GM12878 (cell line): ENCODE results near the gene LAS1L. TPM values are rescaled to one million over a fixed set of nuclear protein-coding genes. Genes with fewer than 3 reads are reported as not detected.

Experiments used
- CHD1 ChIP-seq: IDR thresholded peaks from 2 replicates; pipeline ENCODE4 v1.6.1; 2012; ENCODE audit warnings: low read depth, low read length, improper control_type of control experiment
- FOXK2 ChIP-seq: fragments of 450-650 bp; IDR thresholded peaks from 2 replicates; pipeline ENCODE4 v1.6.1; 2017; ENCODE audit warnings: mild to moderate bottlenecking, moderate library complexity
- GATAD2B ChIP-seq: fragments of 450-650 bp; conservative IDR thresholded peaks from 2 replicates; pipeline ENCODE4 v1.6.1; 2017; ENCODE audit warnings: low read depth, mild to moderate bottlenecking, moderate library complexity
- HDGF ChIP-seq: fragments of 450-650 bp; IDR thresholded peaks from 2 replicates; pipeline ENCODE4 v1.6.1; 2016; ENCODE audit warnings: antibody characterized with exemption
- IKZF2 ChIP-seq, 2 experiments: fragments of 450-650 bp; IDR thresholded peaks; 2 replicates each; pipeline ENCODE4 v1.6.1; 2017; ENCODE audit warnings: mild to moderate bottlenecking in 2 of 2, moderate library complexity in 2 of 2
- IRF4 ChIP-seq: IDR thresholded peaks from 2 replicates; pipeline ENCODE4 v1.6.1; 2011; ENCODE audit warnings: low read depth, low read length
- MEF2A ChIP-seq: IDR thresholded peaks from 2 replicates; pipeline ENCODE4 v1.6.1; 2011; ENCODE audit warnings: low read depth, mild to moderate bottlenecking, low read length, moderate library complexity; ENCODE audit not compliant: insufficient read depth
- SMAD5 ChIP-seq: IDR thresholded peaks from 2 replicates; pipeline ENCODE4 v1.6.1; 2016; ENCODE audit warnings: antibody characterized with exemption, low read depth
- ZNF207 ChIP-seq: fragments of 450-650 bp; IDR thresholded peaks from 2 replicates; pipeline ENCODE4 v1.6.1; 2014; ENCODE audit warnings: antibody characterized with exemption, mild to moderate bottlenecking, borderline replicate concordance
- polyA plus RNA-seq, 11 experiments: library from polyadenylated mRNA; depleted of rRNA in 4 of 11; unstranded in 6 of 11; stranded (reverse) in 5 of 11; fragments of >200 nt; fragmentation: Nextera tagmentation in 4 of 11; fragmentation: Illumina TruSeq in 1 of 11; extraction: Ambion mirVana in 4 of 11; extraction: Trizol in 1 of 11; gene quantifications; 1 replicate in 1 of 11; 2 replicates in 10 of 11; pipeline versions ENCODE4 v1.2.1 to v1.2.3, GENCODE V29; 2011 to 2016; ENCODE audit warnings: inconsistent platforms in 2 of 11, missing spikeins in 2 of 11, low read depth in 1 of 11
- total RNA-seq, 4 experiments: library from RNA; depleted of rRNA in 3 of 4; stranded (reverse); fragments of >200 nt in 3 of 4; fragmentation: Illumina TruSeq in 1 of 4; extraction: Trizol in 1 of 4; gene quantifications; 2 replicates each; pipeline versions ENCODE4 v1.2.1 to v1.2.3, GENCODE V29; 2013 to 2021
- TF ChIP-seq, protein P1 (sequence below): fragments of 450-650 bp; conservative IDR thresholded peaks from 2 replicates; pipeline ENCODE4 v1.6.1; 2017; ENCODE audit warnings: mild to moderate bottlenecking, moderate library complexity
- TF ChIP-seq, protein P2 (sequence below): fragments of 450-650 bp; IDR thresholded peaks from 2 replicates; pipeline ENCODE4 v1.6.1; 2018; ENCODE audit warnings: mild to moderate bottlenecking, low read depth, moderate library complexity; ENCODE audit not compliant: partially characterized antibody

LAS1L gene
- total and polyA plus RNA-seq, 10 of the 15 experiments (the other 5 are each of a cell fraction or from before 2014, with no cell fraction given): 27.4 to 100 (median 56.4) TPM

DNA sequence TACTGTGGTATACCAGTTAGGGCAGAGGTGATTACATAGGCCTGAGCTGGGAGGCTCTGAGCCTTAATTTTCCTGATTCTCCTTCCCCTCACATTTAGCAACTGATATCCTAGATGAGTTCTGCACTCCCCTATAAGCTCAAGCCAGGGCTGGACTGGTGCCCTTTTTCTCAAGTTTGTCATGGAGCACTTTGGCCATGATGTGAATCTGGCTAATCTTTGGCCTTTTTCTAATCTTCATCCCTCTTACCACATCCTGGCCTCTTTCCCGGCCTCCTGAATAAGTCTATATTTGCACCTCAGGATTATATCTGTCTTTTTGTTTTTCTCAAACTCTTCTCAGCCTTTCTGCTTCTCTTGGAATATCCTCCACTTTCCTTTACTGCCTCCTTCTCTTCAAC, 10.9 kb upstream of the LAS1L start (continued):
- TF ChIP-seq HDGF (no peak), MEF2A (no peak), GATAD2B (no peak), IKZF2 (IDR thresholded peaks at IDR 0.05) (no peak), FOXK2 (no peak), ZNF207 (no peak), CHD1 (no peak), IRF4 (no peak), SMAD5 (no peak)
- TF ChIP-seq, protein P1, sequence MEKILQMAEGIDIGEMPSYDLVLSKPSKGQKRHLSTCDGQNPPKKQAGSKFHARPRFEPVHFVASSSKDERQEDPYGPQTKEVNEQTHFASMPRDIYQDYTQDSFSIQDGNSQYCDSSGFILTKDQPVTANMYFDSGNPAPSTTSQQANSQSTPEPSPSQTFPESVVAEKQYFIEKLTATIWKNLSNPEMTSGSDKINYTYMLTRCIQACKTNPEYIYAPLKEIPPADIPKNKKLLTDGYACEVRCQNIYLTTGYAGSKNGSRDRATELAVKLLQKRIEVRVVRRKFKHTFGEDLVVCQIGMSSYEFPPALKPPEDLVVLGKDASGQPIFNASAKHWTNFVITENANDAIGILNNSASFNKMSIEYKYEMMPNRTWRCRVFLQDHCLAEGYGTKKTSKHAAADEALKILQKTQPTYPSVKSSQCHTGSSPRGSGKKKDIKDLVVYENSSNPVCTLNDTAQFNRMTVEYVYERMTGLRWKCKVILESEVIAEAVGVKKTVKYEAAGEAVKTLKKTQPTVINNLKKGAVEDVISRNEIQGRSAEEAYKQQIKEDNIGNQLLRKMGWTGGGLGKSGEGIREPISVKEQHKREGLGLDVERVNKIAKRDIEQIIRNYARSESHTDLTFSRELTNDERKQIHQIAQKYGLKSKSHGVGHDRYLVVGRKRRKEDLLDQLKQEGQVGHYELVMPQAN: no peak
- TF ChIP-seq, protein P2, sequence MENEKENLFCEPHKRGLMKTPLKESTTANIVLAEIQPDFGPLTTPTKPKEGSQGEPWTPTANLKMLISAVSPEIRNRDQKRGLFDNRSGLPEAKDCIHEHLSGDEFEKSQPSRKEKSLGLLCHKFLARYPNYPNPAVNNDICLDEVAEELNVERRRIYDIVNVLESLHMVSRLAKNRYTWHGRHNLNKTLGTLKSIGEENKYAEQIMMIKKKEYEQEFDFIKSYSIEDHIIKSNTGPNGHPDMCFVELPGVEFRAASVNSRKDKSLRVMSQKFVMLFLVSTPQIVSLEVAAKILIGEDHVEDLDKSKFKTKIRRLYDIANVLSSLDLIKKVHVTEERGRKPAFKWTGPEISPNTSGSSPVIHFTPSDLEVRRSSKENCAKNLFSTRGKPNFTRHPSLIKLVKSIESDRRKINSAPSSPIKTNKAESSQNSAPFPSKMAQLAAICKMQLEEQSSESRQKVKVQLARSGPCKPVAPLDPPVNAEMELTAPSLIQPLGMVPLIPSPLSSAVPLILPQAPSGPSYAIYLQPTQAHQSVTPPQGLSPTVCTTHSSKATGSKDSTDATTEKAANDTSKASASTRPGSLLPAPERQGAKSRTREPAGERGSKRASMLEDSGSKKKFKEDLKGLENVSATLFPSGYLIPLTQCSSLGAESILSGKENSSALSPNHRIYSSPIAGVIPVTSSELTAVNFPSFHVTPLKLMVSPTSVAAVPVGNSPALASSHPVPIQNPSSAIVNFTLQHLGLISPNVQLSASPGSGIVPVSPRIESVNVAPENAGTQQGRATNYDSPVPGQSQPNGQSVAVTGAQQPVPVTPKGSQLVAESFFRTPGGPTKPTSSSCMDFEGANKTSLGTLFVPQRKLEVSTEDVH: no peak
